Right renal cortex interstitium (tissue), 3 donors: ENCODE measurements around the gene CDC20B. TPM values are rescaled to one million over a fixed set of nuclear protein-coding genes. Genes with fewer than 3 reads are reported as not detected.
A peak's percentile ranks its signal among the peaks of the same experiment; 100 is the strongest.

Experiments used
- DNase-seq, 3 donors: peaks; one replicate each; pipeline ENCODE4 v3.0.0-alpha.2; 2013; ENCODE audit warnings: low read depth in 3 of 3, low spot score in 2 of 3
- polyA plus RNA-seq, 3 donors: library from polyadenylated mRNA; unstranded; fragments of 120-200 nt; gene quantifications; one replicate each; pipeline ENCODE4 v1.2.1, GENCODE V29; 2013; ENCODE audit not compliant: insufficient read length in 3 of 3

Gene CDC20B
- polyA plus RNA-seq = under 1 TPM; 0.69 to 0.89 (median 0.87) TPM

GRCh38 chr5:55172937-55173686 is at the start of gene CDC20B:
CDC20B (minus strand) TSS chr5:55173177; CDS start chr5:55173000, 177 bp downstream.
- peak in 1 of 3 donors; percentile 60 for DNase-seq

GRCh38 chr5:55222092-55222984 is 49.4 kb upstream of the CDC20B start:
- DNase-seq = no peak

GRCh38 chr5:55220433-55221185 is 47.6 kb upstream of the CDC20B start:
- DNase-seq = no peak

- DNase-seq = no peak
These were observed 46.8 kb upstream of the CDC20B start for GRCh38 chr5:55219770-55220169.

- DNase-seq = no peak
These were observed 46.0 kb upstream of the CDC20B start for GRCh38 chr5:55218967-55219366.

- DNase-seq = no peak
These were observed 38.4 kb upstream of the CDC20B start for GRCh38 chr5:55211184-55211874.

GRCh38 chr5:55205001-55205400 is 32.0 kb upstream of the CDC20B start:
- no peak for DNase-seq

- no peak for DNase-seq
These were observed 18.2 kb upstream of the CDC20B start for GRCh38 chr5:55191165-55191564.

GRCh38 chr5:55188656-55189540 is 15.9 kb upstream of the CDC20B start:
- no peak for DNase-seq

GRCh38 chr5:55187370-55187769 is 14.4 kb upstream of the CDC20B start:
- no peak for DNase-seq

GRCh38 chr5:55180016-55180415 is 7.0 kb upstream of the CDC20B start:
- DNase-seq = no peak

GRCh38 chr5:55177078-55177477 is 4.1 kb upstream of the CDC20B start:
- DNase-seq = no peak

GRCh38 chr5:55176176-55176818 is 3.3 kb upstream of the CDC20B start:
- DNase-seq = no peak

GRCh38 chr5:55175781-55176175 is 2.8 kb upstream of the CDC20B start:
- DNase-seq = no peak

GRCh38 chr5:55173687-55174230 is 782 bp upstream of the CDC20B start:
- DNase-seq = no peak

- DNase-seq = peak in 1 of 3 donors; percentile 75
These were observed 702 bp downstream of the CDC20B start for GRCh38 chr5:55172051-55172899.

GRCh38 chr5:55171471-55171870 is 1.5 kb downstream of the CDC20B start:
- no peak for DNase-seq

- DNase-seq = no peak
These were observed 10.3 kb downstream of the CDC20B start for GRCh38 chr5:55162666-55163065.
